ENCODE data around the gene NEK10.

Gene NEK10

DNA sequence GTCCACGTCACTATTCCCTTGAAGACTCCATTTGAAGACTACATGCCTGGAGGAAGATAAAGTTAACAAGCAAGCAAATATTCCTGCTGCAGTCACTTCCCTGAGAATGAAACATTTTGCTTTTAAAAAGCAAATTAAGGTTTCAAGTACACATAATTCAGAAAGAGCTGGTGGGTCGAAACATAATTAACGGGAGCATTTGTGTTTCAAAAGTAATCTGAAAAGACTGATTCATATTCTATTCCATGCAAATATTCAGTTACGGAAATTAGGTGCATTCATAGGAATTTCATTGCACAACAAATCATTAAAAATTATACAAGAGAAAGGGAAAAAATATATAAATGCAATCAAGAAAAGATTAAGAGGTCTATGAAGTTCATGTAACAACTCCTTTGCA, 260.9 kb downstream of the NEK10 start:
- no peak for DNase-seq (ENCODE audit: low read depth)

DNA sequence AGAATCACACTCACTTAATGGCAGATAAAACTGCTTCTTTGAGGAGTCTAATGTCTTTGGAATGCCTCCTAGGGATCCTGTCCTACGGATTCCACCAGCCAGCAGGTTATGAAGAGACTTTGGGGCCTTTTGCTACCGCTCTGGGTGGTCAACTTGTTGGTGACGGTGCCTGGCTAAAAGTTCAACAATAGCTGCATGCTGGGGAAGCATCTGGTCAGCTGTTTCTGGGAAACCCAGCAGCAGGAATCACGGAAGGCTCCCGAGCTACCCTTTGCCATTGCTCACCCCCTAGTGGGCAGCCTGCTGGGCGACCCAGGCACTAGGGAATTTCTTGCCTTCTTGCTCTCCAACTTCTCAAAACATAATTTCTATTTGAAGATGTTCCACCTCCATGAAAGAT, 263.3 kb downstream of the NEK10 start:
- DNase-seq (ENCODE audit: low read depth), result no peak

DNA sequence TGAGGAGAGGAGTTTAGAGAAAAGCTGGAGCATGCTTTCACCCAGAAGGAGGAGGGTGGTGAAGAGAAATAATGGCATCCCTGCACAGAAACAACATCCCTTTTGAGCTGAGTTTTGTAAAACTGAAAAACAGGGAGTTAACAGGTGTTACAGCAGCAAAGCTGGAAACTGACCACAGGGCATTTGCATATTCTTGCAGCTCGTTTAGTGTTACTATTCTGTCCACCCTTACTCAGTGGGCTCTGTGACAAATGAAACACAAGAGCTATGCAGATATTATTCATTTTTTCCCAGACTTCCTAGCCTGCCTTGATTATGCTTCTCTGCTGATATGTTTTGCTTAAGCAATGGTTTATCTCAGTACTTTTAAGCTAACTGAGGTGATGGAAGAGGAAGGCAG, 272.0 kb downstream of the NEK10 start:
- no peak for DNase-seq (ENCODE audit: low read depth)

DNA sequence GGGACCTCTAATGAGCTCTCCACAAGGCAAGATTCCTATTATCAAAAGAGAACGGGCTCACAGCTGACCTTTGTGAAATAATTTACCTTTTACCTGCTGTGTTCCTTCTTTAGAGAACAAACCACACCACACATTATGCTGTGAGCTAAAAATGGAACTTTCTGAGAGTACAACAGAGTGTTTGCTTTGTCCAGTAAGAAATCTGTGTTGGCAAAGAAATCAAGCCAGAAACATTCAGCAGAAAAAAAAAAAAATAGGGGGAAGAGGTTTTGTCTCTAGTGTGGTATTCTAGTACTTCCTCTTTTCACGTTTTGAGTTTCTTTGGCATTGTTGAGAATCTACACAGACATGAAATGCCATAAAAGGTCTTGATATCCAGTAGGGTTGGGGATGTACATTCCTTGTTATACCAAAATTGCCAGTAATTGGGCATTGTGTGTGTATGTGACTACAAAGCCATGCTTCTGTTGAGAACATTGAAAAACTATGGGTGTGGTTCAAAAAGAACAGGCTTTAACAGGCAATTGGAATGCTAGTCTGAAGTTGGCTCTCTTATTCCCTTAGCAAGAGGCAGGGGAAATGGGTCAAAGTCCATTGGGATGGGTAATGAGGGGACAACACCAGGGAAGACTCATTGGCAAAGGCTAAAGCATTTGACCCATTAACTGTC, 273.5 kb downstream of the NEK10 start:
- DNase-seq (ENCODE audit: low read depth), result no peak

DNA sequence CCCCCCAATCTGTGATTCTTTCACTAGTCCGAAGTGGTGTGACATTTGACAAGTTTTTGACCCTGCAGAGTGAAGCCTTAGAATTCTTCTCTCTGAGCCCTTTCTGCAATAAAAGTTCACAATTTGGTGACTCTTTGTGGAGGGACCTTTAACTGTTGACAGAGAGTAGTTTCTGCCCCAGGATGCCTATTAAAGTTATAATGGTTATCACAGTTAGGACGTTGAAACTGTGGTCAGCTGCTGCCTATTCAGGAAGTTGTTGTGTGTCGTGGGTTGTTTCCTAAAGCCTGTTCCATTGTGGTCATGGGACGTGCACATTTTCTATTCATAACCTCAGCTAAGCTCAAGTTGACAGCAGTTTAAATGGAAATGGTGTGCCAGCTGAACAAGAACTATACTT, 274.5 kb downstream of the NEK10 start:
- no peak for DNase-seq (ENCODE audit: low read depth)

DNA sequence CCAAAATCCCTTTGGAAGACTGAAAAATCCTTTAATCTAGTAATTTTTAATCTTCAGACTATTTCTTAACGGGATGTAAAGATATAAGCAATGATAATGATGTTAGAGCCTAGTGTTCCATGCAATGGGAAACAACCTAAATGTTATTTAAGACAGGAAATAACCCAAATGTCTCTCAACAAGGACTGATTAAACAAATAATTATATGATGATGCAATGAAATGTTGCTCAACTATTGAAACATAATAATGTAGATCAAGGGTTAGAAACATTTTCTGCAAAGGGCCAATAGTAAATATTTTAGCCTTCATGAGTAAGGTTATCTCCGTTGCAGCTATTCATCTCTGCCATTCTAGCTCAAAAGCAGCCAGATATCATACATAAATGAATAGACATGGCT, 275.4 kb downstream of the NEK10 start:
- no peak for DNase-seq (ENCODE audit: low read depth)

DNA sequence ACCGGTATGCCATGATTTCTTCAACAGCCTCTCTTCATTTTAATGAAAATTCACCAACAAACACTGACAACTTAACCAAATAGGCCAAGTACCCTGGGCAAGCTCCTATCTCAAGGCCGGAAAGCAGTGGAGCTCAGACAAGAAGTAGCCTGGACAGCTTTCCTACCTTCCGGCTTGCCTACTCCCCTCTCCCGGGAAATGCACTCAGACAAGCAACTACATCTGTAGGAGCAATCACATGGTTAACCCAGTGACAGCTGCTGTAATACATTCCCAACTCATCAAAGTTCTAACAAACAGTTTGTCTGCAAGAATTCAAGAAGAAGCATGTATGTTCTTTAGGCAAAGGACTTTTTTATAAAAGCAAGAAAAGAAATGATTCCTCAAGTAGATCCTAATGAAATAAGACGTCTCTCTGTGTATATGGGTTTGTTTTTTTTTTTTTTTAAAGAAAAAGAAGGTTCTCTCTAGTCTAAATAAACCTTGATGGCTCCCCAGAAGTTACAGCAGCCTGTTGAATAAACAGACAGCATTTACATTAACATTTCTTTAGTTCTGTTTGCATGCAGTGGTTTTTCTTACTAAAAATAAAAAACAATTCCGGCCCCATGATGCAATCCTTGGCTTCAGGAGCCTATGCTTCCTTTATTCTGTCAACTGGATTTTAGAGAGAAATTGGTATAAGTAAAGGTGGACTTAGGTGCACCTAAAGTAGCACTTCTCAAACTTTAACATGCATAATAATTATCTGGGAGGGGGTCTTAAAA, 278.7 kb downstream of the NEK10 start:
- no peak for DNase-seq (ENCODE audit: low read depth)

DNA sequence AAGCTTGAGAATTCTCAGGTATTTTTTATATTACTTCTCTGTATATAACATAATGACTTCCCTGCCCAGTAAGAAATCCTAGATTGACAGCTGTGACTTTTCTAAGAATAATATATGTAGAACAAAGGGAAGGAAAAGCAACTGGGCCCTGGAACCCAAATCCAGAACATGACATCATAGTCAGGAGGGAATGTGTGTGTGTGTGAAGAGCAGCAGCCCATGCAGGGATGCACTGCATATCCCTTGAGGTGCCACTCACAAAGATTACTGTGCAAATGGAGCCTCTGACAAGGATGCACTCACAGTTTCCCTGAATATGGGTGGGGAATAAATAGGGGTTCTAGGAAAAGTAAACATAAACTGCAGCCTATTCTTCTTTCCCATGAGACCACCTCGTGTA, 279.5 kb downstream of the NEK10 start:
- DNase-seq (ENCODE audit: low read depth), result no peak

DNA sequence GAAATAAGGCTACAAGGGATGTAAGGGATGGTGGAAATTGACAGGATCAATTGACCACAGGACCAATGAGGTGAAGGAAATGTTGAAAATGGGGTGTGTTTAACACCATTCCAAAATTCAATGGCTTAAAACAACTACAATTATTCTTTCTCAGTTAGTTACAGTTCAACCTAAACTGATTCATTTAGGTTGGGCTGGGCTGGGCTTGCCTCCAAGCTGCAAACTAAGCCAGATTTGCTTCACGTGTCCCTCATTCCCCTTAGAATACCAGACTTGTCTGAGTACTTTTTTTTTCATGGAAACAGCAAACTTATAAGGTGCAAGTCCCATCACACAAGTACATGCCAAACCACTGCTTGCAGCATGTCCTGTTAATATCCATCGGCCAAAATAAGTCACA, 280.1 kb downstream of the NEK10 start:
- no peak for DNase-seq (ENCODE audit: low read depth)

DNA sequence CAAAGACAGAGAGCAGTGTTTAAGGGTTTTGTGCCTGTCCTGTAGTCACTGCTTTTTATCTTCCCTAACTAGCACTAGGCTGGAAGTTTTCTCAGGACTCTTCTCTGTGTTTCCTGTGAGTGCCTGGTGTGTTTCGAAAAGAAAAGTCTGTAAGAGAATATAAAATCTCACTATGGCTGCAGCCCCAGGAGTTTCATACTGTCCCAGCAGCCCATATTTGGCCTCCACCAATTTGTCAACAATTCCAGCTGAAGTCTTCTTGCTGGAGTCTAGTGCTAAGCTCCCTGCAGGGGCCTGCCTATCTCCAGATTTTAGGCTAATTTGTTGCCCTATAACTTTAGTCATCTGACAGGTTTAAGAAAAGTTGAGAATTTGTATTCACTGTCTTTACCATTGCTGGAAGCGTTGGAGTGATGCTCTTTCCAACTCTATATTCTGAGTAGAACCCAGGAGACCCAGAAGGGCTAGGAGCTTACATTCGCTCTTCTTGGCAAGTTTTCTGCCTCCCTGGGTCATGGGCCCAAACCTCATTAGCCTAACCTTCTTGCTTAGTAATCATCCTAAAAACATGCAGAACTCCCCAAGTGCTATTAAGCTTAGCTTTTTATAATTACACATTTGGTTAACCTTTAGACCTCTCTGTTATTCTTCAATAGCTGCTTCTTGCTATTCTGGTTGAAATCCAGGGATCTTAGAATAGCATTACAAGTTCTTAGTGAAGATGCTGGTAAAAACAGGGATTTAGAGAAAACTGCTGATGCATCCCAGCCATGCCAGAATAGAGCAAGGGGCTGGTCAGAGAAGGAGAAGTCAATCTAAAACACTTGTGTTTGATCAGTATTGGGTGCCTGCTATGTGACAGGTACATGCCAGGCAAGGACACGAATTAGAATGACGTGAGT, 283.1 kb downstream of the NEK10 start:
- DNase-seq (ENCODE audit: low read depth), result no peak

DNA sequence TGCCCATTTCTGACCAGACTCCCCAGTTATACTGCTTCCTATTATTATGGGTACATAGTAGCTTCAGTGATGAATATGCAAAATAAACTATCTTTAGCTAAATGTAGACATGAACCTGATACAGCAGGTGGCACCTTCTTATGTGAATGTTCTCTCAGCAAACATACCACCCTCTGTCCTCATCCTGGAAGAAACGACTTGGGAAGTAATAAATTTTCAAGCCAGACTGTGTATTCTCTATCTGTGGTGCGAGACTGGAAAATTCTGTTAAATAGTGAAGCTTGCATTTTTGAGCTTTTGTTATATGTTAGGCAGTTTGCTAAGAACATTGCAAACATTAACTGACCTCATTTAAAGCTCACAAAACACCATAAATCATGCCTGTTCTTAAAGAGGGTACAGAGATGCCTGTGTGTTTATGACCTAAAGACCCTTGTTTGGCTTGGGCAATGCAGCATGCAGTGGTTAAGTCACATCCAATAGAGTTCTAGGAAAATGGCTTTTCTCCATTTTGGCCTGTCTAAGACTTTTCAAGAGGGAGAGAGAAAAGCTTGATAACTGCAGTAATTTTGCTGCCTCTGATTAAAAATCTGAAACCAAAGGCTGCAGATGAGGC, 287.1 kb downstream of the NEK10 start:
- no peak for DNase-seq (ENCODE audit: low read depth)

DNA sequence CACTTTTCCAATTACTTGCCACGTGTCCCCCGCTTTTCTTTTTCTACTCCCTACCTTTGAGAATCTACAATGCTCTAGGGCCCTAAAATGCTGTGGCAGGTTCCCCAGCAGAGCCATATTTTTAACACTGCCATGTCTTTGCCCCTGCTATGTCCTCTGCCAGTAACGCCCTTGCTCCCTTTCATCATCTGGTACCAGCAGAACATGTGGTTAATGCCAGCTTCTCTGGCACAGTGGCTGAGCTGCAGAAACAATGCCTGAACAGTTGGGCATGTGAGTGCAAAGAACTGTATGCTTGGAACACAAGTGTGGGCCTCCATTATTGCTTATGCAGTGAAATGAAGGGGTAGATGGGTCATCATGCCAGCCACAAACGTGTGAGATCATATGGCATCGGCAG, 287.6 kb downstream of the NEK10 start:
- no peak for DNase-seq (ENCODE audit: low read depth)

DNA sequence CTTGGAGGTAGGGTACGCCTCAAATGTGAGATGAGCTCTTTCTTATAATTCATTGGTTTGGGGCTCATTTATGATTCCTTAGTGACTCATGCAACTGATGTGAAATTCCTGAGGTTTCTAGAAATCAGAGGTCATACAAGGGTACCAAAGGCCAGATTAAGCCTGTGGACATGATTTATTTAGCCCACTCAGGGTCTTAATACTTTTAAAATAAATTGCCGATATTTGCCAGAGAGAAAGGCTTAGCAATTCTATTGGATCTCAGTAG, 289.0 kb downstream of the NEK10 start:
- DNase-seq (ENCODE audit: low read depth), result no peak

DNA sequence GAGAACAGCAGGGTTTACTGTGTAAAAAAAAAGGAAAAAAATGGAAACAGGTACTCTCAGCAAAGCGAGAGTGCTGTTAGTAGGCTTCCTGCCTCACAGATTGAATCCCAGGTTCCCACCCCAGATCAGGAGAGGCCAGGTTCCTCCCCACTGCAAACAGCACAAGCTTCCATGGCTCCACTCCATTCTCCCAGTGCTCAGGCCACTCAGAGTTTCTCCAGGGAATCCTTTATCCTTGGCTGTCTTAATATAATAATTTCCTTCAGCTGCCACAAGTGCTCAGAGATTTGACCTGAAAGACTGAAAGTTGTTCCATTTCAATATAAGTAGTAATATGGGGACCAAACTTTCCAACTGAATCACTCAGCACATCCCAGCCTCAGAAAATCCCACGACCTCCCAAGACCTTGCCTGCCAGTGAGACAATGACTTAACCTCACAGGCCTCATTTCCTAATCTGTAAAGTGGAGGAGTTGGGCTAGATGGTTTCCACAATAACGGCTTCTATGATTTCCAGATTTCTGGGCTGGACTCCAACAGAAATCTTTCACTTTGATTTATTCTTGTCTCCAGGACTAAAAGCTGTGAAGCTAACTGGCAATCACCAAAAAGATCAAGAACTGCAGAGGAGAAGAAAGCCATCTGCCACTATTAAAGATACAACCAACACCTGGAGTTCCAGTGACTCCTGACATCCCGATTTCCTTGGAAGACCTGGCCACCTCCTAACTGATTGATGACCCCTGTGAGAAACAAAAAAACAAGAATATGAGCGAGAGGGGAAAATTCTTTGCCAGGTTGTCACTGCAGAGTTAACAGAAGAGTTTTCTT, 289.5 kb downstream of the NEK10 start:
- DNase-seq (ENCODE audit: low read depth), result no peak

DNA sequence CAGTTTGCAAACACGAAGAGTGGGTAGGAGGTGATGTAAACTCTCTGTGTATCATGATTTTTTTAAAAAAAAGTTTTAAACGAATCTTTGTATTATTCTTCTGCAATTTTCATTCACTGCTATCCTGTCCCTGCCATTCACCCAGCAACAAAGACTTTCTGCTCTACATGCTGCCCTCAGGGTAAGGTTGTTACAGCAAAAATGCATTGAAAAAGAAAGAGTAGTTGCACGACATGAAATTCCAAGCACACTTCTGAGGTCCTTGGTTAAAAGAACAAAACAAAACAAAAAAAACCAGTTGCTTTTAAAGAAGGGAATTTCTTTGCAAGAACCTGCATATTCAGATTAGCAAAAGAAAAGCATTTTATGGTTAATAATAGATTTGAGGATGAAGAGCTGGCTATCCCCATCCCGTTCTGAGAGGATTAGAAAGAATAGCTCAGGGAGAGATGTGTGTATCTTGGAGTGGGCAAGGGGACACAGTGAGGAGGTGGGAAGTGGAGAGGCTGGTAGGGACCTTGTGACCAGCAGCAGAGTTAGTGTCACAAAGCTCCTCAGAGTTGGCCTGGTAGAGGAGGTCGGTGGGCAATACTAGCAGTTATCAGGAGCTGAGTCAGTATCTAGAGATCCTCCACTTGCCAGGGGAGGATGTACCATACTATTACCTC, 290.8 kb downstream of the NEK10 start:
- no peak for DNase-seq (ENCODE audit: low read depth)

DNA sequence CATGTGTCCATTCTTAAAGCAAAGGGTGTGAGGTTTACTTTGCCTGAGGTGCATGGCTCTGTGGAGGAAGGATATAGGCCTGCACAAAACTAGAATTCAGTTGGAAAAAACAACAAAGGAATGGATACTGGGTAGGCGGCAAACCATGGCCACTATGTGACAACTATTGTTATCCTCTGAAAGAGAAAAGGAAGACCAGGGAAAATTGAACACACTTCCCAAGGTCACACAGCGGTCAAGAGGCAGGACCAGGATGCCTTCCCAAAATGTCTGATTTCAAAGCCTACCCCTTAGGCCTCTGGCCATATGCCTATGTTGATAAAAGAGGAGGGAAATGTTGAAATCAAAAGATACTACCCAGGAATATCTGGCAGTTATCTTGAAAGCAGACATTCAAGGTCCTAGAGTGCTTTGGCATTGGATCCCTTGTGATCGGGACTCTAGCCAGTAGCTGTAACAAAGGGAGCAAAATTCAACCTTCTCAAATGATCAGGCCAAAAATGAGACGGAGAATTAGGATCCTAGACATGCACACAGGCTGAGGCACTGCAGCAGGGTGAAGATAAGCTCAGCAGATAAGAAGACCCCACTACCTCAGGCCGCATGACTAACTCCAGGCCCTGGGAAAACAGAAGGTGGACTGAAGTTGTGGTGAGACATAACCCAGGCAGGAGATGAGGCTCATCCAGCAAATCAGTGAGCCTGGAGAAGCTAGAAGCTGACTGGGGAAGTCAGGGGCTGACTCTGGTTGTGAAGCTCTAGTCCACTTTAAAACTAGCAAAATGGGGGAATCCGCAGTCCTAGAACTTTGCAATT, 292.2 kb downstream of the NEK10 start:
- DNase-seq (ENCODE audit: low read depth), result no peak

DNA sequence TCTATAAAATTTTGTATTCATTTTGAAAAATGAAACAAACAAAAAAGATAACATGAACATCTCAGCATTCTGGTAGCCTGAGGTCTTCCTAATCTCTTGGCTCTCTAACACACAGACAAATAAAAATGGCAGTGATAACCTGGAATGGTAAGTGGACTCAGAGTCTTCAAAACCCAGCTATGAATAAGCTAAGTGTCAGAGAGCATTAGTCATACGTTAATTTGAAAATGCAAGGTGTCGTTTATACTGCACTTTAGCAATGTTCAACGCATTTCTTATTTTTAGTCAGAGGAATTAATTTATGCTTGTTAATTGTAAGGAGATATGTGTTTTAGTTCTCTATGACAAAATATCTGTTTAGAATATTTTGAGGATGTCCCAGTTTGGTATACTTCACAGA, 294.3 kb downstream of the NEK10 start:
- no peak for DNase-seq (ENCODE audit: low read depth)

DNA sequence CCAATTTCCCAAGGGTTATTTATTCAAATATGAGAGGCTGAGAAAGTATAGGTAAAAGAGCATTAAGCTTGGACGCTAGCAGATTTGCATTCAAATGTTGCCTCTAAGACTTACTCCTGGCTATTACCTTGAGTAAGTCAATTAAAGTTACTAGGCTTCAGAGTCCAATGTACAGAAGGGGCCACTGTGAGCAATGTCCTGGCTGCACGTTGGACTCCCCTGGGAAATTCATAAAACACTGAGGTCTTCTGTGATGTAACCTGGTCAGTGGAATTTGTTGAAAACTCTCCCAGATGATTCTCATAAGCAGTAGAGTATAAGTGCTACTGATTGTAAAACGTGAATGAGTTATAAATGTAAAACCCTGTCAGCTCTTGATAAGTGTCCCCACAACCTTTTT, 295.3 kb downstream of the NEK10 start:
- no peak for DNase-seq (ENCODE audit: low read depth)

DNA sequence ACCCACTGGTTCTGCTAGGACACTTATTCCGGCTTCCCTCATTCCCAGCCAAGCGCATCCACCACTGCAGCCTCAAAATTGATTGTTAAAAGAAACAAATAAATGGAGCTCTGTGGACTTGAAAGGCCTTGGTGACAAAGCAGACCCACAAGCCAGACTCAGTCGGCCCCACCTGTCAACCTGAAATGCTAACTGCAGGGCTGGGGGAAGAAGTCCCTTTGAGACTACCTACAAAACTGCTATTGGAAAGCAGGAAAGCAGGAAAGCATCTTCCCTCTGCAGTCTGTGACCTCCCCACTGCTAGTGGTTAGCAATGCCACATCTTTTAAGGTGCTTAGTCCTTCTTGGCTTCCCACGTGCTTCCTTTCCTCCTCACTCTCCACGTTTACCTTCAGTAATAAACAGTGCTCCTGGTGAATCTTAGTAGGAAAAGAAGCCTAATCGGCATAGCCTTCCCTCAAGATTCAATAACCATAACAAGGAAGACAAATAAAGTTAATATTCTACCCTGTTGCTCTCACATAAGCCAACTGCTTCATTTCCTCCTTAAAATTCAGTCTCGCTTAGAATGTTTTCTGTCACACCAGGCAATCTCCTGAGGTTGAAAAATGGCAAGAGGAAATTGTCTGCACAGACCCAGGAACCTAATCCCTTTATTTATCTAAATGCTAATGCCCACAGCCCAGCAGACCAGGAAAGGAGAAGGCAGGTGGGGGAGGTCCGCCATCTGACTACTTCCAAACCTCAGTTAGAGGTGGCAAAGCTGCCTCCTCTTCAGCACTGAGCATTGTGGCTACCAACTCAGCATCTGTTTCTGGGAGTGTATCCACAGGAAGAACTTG, 296.2 kb downstream of the NEK10 start:
- no peak for DNase-seq (ENCODE audit: low read depth)
